ENCODE measurements around the gene SAMHD1.
"Not testable (repeated sequence)": the region's sequence is repeated elsewhere in the genome, so short reads cannot be mapped to it uniquely, and the experiment has no call there.

SAMHD1 gene

DNA sequence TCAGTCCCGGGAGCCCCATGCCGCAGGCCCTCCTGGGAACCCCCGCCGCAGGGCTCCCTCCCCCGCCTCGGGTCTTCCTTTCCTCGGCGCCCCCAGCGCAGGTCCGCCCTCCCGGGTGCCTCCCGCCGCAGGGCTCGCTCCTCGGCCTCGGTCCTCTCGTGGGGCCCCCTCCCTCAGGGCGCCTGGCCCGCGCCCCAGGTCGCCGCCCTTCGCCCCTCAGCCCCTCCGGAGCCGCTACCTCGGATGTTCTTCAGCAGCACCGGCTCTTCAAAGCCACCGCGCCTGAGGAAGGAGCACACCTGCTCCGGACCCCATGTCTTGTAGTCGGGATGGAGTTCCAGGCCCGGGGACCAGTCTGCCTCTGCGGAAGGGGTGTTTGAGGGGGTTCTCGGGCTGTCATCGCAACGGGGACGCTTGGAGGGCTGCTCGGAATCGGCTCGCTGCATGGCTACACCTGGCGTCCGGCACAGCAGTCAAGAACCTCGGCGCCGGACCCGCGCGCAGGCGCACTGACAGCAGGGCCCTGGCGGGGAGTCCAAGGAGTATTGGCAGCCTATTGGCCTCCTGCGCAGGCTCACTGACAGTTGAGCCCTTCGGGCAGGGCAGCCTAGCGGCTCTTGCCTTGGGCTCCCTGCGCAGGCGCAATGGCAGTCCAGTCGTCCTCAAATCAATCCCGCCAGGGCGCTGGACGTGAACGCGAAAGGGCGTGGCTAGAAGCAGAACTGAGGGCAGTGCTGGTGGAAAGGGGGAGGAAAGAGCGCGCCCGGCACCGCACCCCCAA, at the start of gene SAMHD1:
SAMHD1 (minus strand) TSS at position 511 of the 781 bp plus-strand sequence; CDS start at position 446, 65 bp downstream.
- DNase-seq = peak; percentile 90

GRCh38 chr20:37000171-37000570, 48.7 kb upstream of the SAMHD1 start:
- DNase-seq = not testable (repeated sequence)

DNA sequence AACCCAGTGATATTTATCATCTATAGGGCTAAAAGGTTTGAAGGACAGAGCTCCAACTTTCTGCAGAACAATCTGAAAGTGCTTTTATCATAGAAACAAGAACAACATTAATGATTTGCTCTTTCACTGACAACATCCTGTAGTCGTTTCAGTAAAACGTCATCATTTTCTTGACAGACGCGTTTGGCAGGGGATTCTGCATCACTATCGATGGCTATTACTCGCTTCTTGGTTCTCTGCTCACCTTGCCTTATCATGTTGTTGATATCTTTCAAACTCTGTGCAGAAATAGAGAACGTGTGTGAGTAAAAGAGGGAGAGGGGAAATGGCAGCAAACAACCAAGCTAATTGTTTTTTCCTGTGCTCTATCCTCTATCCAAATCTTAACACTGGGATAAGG, 47.1 kb upstream of the SAMHD1 start:
- DNase-seq = no peak

- DNase-seq = no peak
Observed at GRCh38 chr20:36997121-36997520, 45.6 kb upstream of the SAMHD1 start.

- not testable (repeated sequence) for DNase-seq
Observed at GRCh38 chr20:36994221-36994620, 42.7 kb upstream of the SAMHD1 start.

DNA sequence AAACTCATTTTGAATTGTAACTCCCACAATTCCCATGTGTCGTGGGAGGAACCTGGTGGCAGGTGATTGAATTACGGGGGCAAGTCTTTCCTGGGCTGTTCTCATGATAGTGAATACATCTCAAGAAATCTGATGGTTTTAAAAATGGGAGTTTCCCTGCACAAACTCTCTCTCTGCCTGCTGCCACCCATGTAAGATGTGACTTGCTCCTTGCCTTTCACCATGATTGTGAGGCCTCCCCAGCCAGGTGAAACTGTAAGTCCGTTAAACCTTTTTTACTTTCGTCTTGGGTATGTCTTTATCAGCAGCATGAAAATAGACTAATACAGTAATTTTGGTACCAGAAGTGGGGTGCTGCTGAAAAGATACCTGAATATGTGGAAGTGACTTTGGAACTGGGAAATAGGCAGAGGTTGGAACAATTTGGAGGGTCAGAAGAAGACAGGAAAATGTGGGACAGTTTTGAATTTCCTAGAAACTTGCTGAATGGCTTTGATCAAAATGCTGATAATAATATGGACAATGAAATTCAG, 41.4 kb upstream of the SAMHD1 start:
- no peak for DNase-seq

GRCh38 chr20:36991703-36992102, 40.2 kb upstream of the SAMHD1 start:
- DNase-seq = no peak

DNA sequence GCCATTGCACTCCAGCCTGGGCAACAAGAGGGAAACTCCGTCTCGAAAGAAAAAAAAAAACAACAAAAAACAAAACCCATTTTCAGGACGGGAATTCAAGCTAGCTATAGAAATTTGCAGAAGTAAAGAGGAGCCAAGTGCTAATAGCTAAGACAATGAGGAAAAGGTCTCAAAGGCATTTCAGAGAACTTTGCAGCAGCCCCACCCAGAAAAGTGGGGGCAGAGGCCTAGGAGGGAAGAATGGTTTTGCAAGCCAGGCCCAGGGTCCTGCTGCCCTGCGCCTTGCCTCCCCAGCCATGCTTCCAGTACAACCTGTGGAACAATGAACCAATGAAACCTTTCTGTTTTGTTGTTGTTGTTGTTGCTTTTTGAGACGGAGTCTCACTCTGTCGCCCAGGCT, 38.3 kb upstream of the SAMHD1 start:
- no peak for DNase-seq

DNA sequence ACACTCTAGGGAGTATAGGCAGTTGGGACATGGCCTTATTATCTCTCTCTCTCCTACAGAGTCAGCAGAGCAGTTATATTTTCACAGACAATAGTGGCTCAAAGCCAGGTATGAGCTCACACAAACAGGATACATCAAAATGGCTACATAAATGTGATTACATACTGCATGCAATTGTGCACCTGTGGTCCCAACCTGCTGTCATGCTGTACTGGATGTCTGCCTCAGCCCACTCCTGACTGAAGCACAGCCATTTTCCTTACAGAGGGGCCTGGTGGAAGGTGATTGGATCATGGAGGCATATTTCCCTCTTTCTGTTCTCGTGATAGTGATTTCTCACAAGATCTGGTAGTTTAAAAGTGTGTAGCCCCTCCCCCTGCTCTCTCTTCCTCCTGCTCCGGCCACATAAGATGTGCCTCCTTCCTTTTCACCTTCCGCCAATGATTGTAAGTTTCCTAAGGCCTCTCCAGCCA, 37.0 kb upstream of the SAMHD1 start:
- peak; percentile 51 for DNase-seq

DNA sequence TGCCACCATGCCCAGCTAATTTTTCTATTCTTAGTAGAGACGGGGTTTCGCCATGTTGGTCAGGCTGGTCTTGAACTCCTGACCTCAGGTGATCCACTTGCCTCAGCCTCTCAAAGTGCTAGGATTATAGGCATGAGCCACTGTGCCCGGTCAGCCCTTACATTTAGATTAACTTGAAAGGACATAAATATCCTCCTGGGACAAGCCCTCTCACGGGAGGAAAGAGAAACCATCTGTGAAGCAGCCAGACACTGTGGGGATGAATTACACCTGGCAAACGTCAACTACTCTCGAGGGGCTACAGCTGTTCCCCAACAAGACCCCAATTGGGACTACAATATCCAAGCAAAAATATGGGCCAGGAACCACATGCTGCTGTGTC, 32.7 kb upstream of the SAMHD1 start:
- DNase-seq = no peak

DNA sequence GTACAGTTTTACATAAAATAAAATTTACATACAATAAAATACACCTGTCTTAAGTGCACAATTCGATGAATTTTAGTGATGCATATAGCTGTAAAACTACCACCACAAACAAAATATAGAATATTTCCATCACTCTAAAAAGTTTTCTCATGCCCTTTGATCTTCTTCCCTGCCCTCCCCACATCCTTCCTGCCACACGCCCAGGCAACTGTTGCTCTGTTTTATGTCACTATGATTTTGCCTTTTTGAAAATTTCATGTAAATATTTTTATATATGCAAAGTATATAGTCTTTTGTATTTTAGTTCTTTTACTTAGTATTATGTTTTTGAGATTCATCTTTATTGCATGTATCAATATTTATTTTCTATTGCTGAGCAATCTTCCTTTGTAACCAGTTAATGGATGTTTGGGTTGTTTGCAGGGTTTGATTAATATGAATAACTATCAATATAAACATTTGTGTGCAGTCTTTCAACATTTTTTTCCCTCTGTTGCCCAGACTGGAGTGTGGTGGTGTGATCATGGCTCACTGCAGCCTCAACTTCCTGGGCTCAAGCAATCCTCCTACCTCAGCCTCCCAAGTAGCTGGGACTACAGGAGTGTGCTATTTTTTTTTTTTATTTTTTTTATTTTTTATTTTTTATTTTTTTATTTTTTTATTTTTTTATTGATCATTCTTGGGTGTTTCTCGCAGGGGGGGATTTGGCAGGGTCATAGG, 23.8 kb upstream of the SAMHD1 start:
- peak; percentile 75 for DNase-seq

DNA sequence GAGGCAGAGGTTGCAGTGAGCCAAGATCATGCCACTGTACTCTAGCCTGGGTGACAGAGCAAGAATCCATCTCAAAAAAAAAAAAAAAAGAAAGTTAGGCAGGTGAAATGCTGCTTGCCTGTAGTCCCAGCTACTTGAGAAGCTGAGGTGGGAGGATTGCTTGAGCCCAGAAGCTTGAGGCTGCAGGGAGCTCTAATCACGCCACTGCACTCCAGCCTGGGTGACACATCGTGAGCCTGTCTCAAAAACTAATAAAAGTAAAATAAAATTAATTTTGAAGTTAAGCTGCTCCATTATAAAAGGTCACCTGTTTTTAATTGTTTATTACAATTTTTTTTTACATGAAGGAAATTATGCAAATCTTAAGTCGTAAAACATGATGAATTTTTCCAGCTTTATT, 23.2 kb upstream of the SAMHD1 start:
- peak; percentile 47 for DNase-seq

DNA sequence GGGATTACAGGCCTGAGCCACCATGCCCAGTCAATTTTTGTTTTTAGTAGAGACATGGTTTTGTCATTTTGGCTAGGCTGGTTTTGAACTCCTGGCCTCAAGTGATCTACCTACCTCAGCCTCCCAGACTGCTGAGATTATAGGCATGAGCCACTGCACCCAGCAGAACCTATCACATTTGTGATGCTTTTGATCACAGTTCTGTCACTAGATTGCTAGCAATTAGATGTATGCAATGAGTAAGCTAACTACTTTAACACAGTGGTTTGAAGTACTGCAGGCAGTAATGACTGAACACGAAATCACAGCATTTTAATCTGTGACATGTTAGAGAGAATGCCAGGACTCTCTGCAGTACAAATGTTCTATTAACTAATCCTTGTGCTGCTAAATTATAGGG, 19.6 kb upstream of the SAMHD1 start:
- peak; percentile 23 for DNase-seq

- peak; percentile 68 for DNase-seq
Observed at GRCh38 chr20:36969478-36970186, 18.1 kb upstream of the SAMHD1 start.

DNA sequence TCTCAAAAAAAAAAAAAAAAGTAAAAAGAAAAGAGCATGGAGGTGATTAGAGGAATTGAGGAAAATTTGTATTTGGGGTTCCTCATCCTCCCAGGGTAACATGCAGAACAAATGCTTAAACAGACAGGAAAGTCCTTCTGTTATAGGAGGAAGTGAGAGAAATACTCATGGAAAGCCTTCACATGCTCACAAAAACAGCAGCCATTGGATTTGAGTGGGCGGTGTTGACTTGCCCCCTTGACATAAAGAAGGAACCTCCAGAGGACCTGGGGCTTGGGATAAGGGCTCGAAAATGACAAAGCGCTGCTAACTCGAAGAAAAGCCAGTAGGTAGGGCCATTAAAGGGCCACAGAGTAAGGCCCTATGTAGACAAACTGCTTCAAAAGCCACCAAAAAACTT, 17.5 kb upstream of the SAMHD1 start:
- no peak for DNase-seq

DNA sequence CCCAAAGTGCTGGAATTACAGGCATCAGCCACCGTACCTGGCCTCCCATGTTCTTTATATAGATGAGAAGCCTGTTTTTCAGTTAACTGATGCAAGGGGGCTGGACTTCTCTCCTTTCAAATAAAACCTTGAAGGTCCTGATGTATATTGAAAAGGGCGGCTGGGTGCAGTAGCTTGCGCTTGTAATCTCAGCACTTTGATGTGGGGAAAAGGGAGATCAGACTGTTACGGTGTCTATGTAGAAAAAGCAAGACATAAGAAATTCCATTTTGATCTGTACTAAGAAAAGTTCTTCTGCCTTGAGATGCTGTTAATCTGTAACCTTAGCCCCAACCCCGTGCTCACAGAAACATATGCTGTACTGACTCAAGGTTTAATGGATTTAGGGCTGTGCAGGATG, 16.1 kb upstream of the SAMHD1 start:
- peak; percentile 40 for DNase-seq

- DNase-seq = not testable (repeated sequence)
Observed at GRCh38 chr20:36966965-36967364, 15.5 kb upstream of the SAMHD1 start.

DNA sequence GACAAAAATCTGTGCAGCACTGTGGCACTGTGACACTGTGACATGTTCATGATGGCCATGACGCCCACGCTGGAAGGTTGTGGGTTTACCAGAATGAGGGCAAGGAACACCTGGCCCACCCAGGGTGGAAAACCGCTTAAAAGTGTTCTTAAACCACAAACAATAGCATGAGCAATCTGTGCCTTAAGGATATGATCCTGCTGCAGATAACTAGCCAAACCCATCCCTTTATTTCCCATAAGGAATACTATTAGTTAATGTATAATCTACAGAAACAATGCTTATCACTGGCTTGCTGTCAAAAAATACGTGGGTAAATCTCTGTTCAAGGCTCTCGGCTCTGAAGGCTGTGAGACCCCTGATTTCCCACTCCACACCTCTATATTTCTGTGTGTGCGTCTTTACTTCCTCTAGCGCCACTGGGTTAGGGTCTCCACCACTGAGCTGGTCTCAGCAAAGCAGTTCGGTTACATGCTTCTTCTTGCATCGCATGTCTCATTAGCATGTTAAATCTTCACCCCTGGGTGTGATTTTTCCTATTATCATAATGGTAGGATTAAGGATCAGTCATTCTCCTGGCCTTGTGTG, 10.9 kb upstream of the SAMHD1 start:
- not testable (repeated sequence) for DNase-seq

DNA sequence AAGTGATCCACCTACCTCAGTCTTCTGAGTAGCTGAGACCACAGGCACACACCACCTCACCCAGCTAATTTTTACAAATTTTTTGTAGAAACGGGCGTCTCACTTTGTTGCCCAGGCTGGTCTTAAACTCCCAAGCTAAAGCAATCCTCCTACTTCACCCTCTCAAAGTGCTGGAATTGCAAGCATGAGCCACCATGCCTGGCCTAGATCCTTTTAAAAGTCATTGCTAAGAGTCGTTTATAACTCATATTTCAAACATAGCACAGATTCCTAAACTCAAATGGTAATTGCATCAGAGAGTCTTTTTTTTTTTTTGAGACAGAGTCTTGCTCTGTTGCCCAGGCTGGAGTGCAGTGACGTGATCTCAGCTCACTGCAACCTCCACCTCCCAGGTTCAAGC, 7.7 kb upstream of the SAMHD1 start:
- DNase-seq = no peak

GRCh38 chr20:36957875-36958667, 6.6 kb upstream of the SAMHD1 start:
- DNase-seq = no peak

GRCh38 chr20:36956674-36957073, 5.2 kb upstream of the SAMHD1 start:
- DNase-seq = no peak

DNA sequence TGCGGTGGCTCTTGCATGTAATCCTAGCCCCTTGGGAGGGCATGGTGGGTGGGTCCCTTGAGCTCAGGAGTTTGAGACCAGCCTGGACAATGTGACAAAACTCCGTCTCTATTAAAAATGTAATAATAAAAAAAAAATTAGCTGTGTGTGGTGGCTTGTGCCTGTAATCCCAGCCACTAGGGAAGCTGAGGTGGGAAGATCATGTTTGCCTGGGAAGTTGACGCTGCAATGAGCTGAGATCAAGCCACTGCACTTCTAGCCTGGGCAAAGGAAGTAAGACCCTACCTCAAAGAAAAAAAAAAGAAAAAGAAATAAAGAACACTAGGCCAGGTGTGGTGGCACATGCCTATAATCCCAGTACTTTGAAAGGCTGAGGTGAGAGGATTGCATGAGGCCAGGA, 4.5 kb upstream of the SAMHD1 start:
- DNase-seq = no peak
